Measurements from ENCODE around the gene PNPLA8.
A peak's percentile ranks its signal among the peaks of the same experiment; 100 is the strongest.
"Not testable (repeated sequence)": the region's sequence is repeated elsewhere in the genome, so short reads cannot be mapped to it uniquely, and the experiment has no call there.

Gene PNPLA8, protein sequence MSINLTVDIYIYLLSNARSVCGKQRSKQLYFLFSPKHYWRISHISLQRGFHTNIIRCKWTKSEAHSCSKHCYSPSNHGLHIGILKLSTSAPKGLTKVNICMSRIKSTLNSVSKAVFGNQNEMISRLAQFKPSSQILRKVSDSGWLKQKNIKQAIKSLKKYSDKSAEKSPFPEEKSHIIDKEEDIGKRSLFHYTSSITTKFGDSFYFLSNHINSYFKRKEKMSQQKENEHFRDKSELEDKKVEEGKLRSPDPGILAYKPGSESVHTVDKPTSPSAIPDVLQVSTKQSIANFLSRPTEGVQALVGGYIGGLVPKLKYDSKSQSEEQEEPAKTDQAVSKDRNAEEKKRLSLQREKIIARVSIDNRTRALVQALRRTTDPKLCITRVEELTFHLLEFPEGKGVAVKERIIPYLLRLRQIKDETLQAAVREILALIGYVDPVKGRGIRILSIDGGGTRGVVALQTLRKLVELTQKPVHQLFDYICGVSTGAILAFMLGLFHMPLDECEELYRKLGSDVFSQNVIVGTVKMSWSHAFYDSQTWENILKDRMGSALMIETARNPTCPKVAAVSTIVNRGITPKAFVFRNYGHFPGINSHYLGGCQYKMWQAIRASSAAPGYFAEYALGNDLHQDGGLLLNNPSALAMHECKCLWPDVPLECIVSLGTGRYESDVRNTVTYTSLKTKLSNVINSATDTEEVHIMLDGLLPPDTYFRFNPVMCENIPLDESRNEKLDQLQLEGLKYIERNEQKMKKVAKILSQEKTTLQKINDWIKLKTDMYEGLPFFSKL

DNA sequence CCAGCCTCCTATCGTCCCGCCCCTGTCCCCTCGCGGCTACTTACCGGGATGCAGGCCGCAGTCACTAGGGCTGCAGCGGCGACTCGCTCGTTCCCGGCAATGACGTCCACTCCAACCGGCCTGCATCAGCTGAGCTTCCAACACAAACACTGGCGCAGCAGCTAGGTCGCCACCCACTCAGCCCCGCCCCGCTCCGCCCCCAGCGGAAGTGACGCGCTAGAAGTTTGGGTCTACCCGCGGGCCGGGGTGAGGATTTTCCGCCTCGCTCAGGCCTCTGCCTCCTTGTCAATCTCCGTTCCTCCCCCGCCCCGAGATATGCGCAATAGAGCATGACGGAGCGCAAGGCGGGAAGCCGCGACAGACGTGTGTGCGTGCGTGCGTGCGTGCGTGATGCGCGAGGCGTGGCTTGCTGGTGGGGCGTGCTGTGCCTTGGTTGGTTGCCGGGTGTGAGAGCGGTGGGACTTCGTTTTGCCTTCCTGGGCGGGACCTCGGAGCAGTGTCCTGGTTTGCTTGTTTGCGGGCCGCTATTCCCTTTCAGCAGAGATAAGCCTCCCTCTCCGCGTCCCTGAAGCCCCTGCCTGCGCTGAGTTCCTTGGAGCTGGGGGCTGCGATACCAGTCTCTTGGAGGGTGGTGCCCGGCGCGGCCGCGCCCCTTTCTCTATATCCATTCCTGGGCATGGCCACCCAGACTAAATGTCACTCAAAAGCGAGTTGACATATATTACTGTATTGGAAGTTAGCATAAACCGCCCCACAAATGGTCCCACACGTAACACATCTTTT is at the start of gene PNPLA8:
Gene PNPLA8 (minus strand): TSS at position 151 of the 783 bp plus-strand sequence. CDS start 10,644 bp downstream, outside the sequence.
- DNase-seq = peak; percentile 98

GRCh38 chr7:108575156-108575555 is 49.2 kb upstream of the PNPLA8 start:
- no peak for DNase-seq

DNA sequence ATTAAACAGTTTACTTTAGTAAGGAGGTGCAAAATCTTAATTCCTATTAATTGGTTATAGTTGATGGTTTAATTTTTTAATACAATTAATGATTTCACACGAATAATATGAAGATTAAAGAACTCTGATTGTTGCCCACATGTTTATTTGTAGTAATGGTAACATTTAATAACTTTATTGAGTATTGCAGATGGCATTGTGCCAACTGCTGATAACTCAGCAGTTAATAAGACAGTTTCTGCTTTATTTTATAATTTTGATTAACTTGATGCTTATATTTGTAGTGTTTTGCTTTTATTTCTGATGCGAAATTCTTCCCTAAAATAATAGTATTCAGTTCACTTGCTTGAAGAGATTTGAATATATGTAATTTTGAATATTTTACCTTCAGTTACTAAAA is 46.5 kb upstream of the PNPLA8 start:
- DNase-seq = no peak

DNA sequence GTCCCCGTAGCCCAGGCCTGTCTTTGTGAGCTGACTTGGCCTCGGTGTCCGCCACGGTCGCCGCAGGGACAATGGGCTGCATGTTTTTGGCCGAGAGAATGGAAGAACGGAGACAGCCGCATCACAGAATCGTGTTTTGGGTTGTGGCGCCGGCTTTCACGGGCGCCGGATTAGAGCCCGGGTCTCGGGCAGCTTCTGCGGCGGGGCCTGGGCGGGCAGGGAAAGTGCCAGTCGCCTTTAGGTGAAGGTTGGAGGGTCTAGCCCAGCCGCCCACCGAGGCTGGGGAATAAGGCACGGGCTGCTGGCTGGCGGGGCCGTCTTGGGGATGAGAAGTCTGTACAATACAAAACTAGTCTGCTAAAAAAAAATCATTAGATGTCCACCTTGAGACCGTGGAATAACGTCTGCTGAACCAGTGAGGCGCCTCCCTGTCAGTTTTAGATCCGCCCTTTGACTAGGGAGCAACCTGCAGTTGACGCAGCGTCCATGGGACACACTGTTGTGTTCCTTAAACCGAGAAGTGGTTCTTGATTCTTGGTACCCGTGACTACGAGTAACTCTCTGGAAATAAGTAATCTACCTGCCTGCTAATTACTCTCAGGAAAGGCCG is 44.3 kb upstream of the PNPLA8 start:
- peak; percentile 3 for DNase-seq

GRCh38 chr7:108569381-108570145 is 43.6 kb upstream of the PNPLA8 start, which contains the start of the genes DNAJB9 and THAP5:
DNAJB9 (plus strand) TSS chr7:108569874; CDS start chr7:108571727, 1,853 bp downstream.
THAP5 (minus strand) TSS chr7:108569706; CDS start chr7:108569569, 137 bp downstream.
- DNase-seq = peak; percentile 98

- peak; percentile 27 for DNase-seq
These were observed 43.0 kb upstream of the PNPLA8 start for GRCh38 chr7:108568801-108569380.

- DNase-seq = no peak
These were observed 40.1 kb upstream of the PNPLA8 start for GRCh38 chr7:108565987-108566386.

- DNase-seq = no peak
These were observed 35.2 kb upstream of the PNPLA8 start for GRCh38 chr7:108561047-108561619.

DNA sequence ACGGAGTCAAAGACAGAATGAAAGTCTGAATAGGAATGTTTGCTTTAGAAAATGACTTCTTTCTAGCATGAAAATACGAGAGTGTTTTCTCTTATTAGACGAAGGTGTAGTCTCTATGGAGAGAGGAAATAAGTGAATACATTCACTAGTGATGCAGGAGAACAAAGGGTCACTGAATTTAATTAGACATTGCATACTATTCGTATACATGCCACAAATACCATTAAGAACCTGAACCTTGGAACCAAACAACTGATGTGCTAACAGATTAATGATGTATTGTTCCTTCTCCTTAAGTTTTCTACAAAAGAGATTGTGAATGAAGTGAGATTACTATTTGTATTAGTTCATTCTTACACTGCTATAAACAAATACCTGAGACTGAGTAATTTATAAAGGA is 33.3 kb upstream of the PNPLA8 start:
- DNase-seq = no peak

DNA sequence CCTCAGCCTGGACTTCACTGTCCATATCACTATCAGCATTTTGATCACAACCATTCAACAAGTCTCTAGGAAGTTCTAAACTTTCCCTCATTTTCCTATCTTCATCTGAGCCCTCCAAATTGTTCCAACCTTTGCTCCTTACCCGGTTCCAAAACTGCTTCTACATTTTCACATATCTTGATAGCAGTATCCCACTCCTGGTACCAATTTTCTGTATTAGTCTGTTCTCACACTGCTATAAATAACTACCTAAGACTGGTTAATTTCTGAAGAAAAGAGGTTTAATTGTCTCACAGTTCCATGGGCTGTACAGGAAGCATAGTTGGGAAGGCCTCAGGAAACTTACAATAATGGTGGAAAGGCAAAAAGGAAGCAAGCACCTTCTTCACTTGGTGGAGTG is 31.7 kb upstream of the PNPLA8 start:
- no peak for DNase-seq

DNA sequence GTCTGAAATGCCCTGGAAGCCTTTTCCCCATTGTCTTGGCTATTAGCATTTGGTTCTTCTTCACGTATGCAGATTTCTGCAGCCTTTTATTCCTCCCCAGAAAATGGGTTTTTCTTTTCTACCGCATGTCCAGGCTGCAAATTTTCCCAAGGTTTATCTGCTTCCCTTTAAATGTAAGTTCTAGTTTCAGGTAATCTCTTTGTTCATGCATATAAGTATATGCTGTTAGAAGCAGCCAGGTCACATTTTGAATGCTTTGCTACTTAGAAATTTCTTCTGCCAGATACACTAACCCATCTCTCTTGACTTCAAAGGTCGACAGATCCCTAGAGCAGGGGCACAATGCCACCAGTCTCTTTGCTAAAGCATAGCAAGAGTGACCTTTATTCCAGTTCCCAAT is 31.3 kb upstream of the PNPLA8 start:
- no peak for DNase-seq

DNA sequence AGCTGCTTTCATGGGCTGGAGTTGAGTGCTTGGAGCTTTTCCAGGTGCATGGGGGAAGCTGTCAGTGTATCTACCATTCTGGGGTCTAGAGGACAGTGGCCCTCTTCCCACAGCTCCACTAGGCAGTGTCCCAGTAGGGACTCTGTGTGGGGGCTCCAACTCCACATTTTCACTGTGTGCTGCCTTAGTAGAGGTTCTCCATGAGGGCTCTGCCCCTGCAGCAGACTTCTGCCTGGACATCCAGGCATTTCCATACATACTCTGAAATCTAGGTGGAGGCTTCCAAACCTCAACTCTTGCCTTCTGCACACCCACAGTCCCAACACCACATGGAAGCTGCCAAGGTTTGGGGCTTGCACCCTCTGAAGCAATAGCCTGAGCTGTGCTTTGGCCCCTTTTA is 30.7 kb upstream of the PNPLA8 start:
- DNase-seq = not testable (repeated sequence)

GRCh38 chr7:108548141-108548896 is 22.4 kb upstream of the PNPLA8 start:
- DNase-seq = not testable (repeated sequence)

- DNase-seq = no peak
These were observed 15.5 kb upstream of the PNPLA8 start for GRCh38 chr7:108541478-108541877.

DNA sequence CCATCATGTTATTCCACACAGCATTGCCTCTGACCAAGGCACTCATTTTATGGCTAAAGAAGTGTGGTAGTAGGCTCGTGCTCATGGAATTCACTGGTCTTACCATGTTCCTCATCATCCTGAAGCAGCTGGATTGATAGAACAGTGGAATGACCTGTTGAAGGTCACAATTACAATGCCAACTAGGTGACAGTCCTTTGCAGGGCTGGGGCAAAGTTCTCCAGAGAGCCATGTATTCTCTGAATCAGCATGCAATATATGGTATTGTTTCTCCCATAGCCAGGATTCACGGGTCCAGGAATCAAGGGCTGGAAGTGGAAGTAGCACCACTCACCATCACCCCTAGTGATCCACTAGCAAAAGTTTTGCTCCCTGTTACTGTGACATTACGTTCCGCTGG is 12.8 kb upstream of the PNPLA8 start:
- DNase-seq = not testable (repeated sequence)

DNA sequence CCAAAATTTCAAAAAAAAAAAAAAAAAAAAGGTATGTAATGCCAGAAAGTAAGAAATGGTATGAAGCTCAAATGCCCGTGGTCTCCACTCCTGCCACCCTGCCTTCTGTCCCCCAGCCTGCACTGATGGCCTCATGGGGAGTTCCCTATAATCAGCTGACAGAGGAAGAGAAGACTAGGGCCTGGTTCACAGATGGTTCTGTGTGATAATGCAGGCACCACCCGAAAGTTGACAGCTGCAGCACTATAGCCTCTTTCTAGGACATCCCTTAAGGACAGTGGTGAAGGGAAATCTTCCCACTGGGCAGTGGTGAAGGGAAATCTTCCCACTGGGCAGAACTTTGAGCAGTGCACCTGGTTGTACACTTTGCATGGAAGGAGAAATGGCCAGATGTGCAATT is 12.3 kb upstream of the PNPLA8 start:
- DNase-seq = not testable (repeated sequence)

DNA sequence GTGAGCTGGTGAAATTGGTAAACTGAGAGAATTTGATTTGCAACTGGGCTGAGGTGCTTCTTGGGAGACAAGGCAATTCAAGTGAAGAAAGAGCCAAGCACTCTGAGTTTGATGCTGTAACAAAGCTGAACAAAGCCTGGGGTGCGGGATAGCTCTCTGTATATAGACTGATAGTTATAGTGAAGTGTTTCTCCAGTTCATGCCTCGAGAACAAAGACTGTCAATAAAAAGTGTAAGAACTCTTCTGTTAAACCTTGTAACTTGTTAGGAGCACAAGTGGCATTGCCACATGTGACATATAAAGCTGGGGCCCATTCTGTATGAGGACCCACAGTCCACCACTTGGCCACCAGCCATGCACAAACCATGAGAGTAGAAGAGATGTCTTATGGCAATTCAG is 11.3 kb upstream of the PNPLA8 start:
- no peak for DNase-seq

GRCh38 chr7:108535744-108536143 is 9.8 kb upstream of the PNPLA8 start:
- no peak for DNase-seq

- DNase-seq = no peak
These were observed 9.3 kb upstream of the PNPLA8 start for GRCh38 chr7:108535257-108535656.

GRCh38 chr7:108533712-108534111 is 7.8 kb upstream of the PNPLA8 start:
- no peak for DNase-seq

Data from NCI-H1694 (cell line).